ENCODE data around the gene TSPAN10. TPM values are rescaled to one million over a fixed set of nuclear protein-coding genes. Genes with fewer than 3 reads are reported as not detected.

TSPAN10 gene
- polyA plus RNA-seq, 3 donors: 1.5 to 6.6 (median 3.9) TPM

GRCh38 chr17:81696218-81696941 is 59.4 kb downstream of the TSPAN10 start:
- no peak for DNase-seq (ENCODE audit: extremely low read depth in 1 of 11, low read depth in 9 of 11, low spot score in 4 of 11)

GRCh38 chr17:81697261-81698044 is 60.5 kb downstream of the TSPAN10 start:
- DNase-seq (ENCODE audit: extremely low read depth in 1 of 11, low read depth in 9 of 11, low spot score in 4 of 11): no peak

Other genes with a start within 250 kb of the TSPAN10 start
- 10 to 100 TPM; 15.9 to 29.7 (median 29.3) TPM for gene BAHCC1, start 241.7 kb upstream of the TSPAN10 start, polyA plus RNA-seq (ENCODE audit: insufficient read length in 3 of 3)
- 1,000 to 10,000 TPM; 2,933 to 3,390 (median 3,165) TPM for gene ACTG1, start 124.4 kb upstream of the TSPAN10 start, polyA plus RNA-seq (ENCODE audit: insufficient read length in 3 of 3)
- gene FSCN2, start 108.8 kb upstream of the TSPAN10 start, polyA plus RNA-seq (ENCODE audit: insufficient read length in 3 of 3): 1 to 10 TPM; 1.2 to 2.4 (median 1.6) TPM
- 10 to 100 TPM; 16.5 to 34.0 (median 27.0) TPM for gene FAAP100, start 84.8 kb upstream of the TSPAN10 start, polyA plus RNA-seq (ENCODE audit: insufficient read length in 3 of 3)
- 10 to 100 TPM; 53.8 to 73.2 (median 54.3) TPM for gene NPLOC4, start 84 bp upstream of the TSPAN10 start, polyA plus RNA-seq (ENCODE audit: insufficient read length in 3 of 3)
- gene PDE6G, start 19.3 kb downstream of the TSPAN10 start, polyA plus RNA-seq (ENCODE audit: insufficient read length in 3 of 3): 10 to 100 TPM; 10.0 to 12.1 (median 10.2) TPM
- 10 to 100 TPM; 12.5 to 22.3 (median 17.8) TPM for gene OXLD1, start 29.4 kb downstream of the TSPAN10 start, polyA plus RNA-seq (ENCODE audit: insufficient read length in 3 of 3)
- gene CCDC137, start 29.5 kb downstream of the TSPAN10 start, polyA plus RNA-seq (ENCODE audit: insufficient read length in 3 of 3): 10 to 100 TPM; 10.8 to 17.7 (median 14.8) TPM
- 10 to 100 TPM; 46.4 to 53.3 (median 50.0) TPM for gene ARL16, start 46.6 kb downstream of the TSPAN10 start, polyA plus RNA-seq (ENCODE audit: insufficient read length in 3 of 3)
- gene HGS, start 46.8 kb downstream of the TSPAN10 start, polyA plus RNA-seq (ENCODE audit: insufficient read length in 3 of 3): 100 to 1,000 TPM in 2 of 3 donors, 10 to 100 TPM in 1; 87.7 to 111 (median 107) TPM
- 10 to 100 TPM; 40.1 to 60.5 (median 45.7) TPM for gene MRPL12, start 66.2 kb downstream of the TSPAN10 start, polyA plus RNA-seq (ENCODE audit: insufficient read length in 3 of 3)
- 10 to 100 TPM; 11.5 to 19.3 (median 18.9) TPM for gene SLC25A10, start 75.1 kb downstream of the TSPAN10 start, polyA plus RNA-seq (ENCODE audit: insufficient read length in 3 of 3)
- 10 to 100 TPM in 2 of 3 donors, 1 to 10 TPM in 1; 7.1 to 17.7 (median 12.5) TPM for gene GCGR, start 167.0 kb downstream of the TSPAN10 start, polyA plus RNA-seq (ENCODE audit: insufficient read length in 3 of 3)
- 100 to 1,000 TPM in 2 of 3 donors, 10 to 100 TPM in 1; 61.8 to 109 (median 107) TPM for gene MCRIP1, start 196.1 kb downstream of the TSPAN10 start, polyA plus RNA-seq (ENCODE audit: insufficient read length in 3 of 3)
- under 1 TPM; 0.12 to 0.45 (median 0.17) TPM for gene PPP1R27, start 197.9 kb downstream of the TSPAN10 start, polyA plus RNA-seq (ENCODE audit: insufficient read length in 3 of 3)
- 100 to 1,000 TPM; 401 to 475 (median 404) TPM for gene P4HB, start 223.3 kb downstream of the TSPAN10 start, polyA plus RNA-seq (ENCODE audit: insufficient read length in 3 of 3)
- 100 to 1,000 TPM; 145 to 242 (median 217) TPM for gene ARHGDIA, start 234.1 kb downstream of the TSPAN10 start, polyA plus RNA-seq (ENCODE audit: insufficient read length in 3 of 3)

Measured in renal cortex interstitium (tissue), 11 donors.